Activated naive CD8-positive, alpha-beta T cell treated with anti-CD3 and anti-CD28 coated beads, Interleukin-2, amount 50 U/mL, for 24 hours (primary cell): ENCODE measurements around the gene MTOR.
A peak's percentile ranks its signal among the peaks of the same experiment; 100 is the strongest.
"Not testable (repeated sequence)": the region's sequence is repeated elsewhere in the genome, so short reads cannot be mapped to it uniquely, and the experiment has no call there.

ENCODE experiments used
- ATAC-seq: fragments of 150-1000 bp; cut with Tn5 transposase; one replicate; pipeline ENCODE4 v1.10.0; 2021
- DNase-seq: peaks from one replicate; pipeline ENCODE4 v3.0.0; 2021
- H3K27ac Mint-ChIP-seq: one replicate; pipeline ENCODE4 v1.8.0; 2021; ENCODE audit warnings: mild to moderate bottlenecking, mixed read lengths
- H3K27me3 Mint-ChIP-seq: one replicate; pipeline ENCODE4 v1.8.0; 2021; ENCODE audit warnings: mixed read lengths
- H3K36me3 Mint-ChIP-seq: one replicate; pipeline ENCODE4 v1.8.0; 2021; ENCODE audit warnings: low read depth, mixed read lengths
- H3K4me1 Mint-ChIP-seq: one replicate; pipeline ENCODE4 v1.8.0; 2021; ENCODE audit warnings: mixed read lengths
- H3K4me3 Mint-ChIP-seq: one replicate; pipeline ENCODE4 v1.8.0; 2021; ENCODE audit warnings: mild to moderate bottlenecking, moderate library complexity, mixed read lengths
- H3K9me3 Mint-ChIP-seq: one replicate; pipeline ENCODE4 v1.8.0; 2021; ENCODE audit warnings: mixed read lengths

MTOR gene

DNA sequence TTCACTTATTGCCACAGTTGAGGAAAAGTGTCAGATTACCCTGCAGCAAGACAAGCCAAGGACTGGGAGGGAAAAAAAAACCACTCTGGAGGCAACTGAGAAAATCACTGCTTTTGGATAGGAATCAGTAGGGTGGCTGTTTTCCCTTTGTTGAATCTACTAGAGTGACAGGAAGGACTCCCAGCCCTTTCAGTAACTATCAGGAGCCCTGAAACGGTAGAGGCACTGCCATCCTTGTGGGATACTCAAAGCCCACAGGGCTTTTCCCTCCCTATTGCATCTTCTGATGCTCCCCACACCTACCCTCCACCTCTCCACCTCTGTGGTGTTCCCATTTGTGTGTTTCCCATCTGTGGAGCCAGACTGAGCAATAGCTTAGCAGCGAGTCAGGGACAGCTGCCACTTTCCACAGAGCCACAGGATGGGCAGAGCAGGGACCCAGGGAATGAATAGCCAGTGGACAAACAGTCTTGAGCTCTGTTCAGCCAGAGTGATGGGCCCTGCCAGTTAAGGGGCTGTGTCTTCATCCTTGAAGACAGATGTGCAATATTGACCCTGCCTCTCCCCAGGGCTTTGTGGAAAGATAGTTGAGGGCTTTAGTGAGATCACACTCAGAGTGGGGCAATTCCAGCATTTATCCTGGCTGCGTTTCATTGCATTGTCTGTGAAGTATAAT lies 24.5 kb upstream of the MTOR start:
- no peak overlapping the region for H3K27ac Mint-ChIP-seq
- DNase-seq (no peak), ATAC-seq (no peak)
- no peaks in the 10 kb centered on the region for H3K27me3 Mint-ChIP-seq
- H3K9me3 Mint-ChIP-seq, result no peaks in the 10 kb centered on the region
- H3K4me1 Mint-ChIP-seq, result peaks cover 45% of the 10 kb centered on the region
- no peak overlapping the region for H3K4me3 Mint-ChIP-seq
- peaks cover 52% of the 10 kb centered on the region for H3K36me3 Mint-ChIP-seq

DNA sequence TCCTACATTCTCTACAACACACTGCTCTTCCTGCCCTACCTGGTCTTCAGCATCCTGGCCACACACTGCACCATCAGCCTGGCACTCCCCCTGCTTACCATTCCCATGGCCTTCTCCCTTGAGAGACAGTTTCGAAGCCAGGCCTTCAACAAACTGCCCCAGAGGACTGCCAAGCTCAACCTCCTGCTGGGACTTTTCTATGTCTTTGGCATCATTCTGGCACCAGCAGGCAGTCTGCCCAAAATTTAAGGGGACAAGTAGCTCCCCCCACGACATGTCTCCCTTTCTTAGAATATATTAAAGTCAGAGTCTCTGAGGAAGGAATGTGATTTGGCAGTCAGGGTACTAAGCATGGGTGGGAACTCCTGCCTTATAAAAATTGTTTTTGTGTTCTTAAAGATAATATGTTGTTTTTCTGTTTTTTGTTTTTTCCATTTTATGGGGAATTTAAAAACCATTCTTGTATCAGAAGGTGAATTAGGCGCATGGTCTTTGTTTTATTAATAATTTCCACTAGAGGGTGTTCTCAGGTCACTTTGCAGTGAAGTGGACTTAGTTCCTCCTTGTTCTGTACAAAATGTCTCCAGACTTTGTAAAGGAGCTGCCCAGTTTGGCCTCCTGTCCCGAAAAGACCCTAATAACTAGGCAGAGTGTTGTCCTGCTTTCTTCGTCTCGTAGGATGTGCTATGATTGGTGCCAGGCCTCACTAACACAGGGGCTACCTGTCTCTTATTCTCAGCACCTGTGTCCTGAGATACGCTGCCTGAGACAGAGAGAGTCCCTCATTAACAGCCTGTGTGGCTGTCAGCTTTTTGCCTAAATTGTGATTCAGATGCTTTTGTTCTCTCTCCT lies 23.8 kb upstream of the MTOR start:
- ATAC-seq (no peak), DNase-seq (no peak)
- Mint-ChIP-seq H3K27ac (peak overlapping the region; percentile 53), H3K36me3 (peaks cover 52% of the 10 kb centered on the region), H3K4me3 (no peak overlapping the region), H3K4me1 (peaks cover 49% of the 10 kb centered on the region), H3K9me3 (no peaks in the 10 kb centered on the region), H3K27me3 (no peaks in the 10 kb centered on the region)

DNA sequence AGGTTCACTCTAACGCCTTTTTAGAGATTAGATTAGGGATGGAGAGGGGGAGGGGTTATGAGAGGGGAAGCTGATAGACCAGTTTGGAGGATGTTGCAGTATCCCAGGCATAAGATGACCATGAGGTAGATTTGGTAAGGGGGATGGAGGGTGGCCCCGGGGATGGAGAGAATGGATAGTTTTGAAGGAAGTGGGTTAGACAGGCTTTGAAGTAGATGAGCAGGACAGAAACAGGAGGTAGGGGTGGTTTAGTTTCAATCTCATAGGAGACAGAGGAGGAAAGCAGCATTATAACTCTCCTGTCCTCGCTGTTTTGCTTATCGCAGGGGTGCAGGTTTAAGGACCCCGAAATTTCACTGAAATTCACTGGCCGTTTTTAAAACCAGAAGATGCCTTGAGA lies 22.4 kb upstream of the MTOR start:
- H3K4me1 Mint-ChIP-seq, result peaks cover 59% of the 10 kb centered on the region
- ATAC-seq, result no peak
- H3K36me3 Mint-ChIP-seq, result peaks cover 45% of the 10 kb centered on the region
- peak overlapping the region; percentile 43 for H3K27ac Mint-ChIP-seq
- no peaks in the 10 kb centered on the region for H3K27me3 Mint-ChIP-seq
- no peaks in the 10 kb centered on the region for H3K9me3 Mint-ChIP-seq
- DNase-seq, result no peak
- H3K4me3 Mint-ChIP-seq, result no peak overlapping the region

DNA sequence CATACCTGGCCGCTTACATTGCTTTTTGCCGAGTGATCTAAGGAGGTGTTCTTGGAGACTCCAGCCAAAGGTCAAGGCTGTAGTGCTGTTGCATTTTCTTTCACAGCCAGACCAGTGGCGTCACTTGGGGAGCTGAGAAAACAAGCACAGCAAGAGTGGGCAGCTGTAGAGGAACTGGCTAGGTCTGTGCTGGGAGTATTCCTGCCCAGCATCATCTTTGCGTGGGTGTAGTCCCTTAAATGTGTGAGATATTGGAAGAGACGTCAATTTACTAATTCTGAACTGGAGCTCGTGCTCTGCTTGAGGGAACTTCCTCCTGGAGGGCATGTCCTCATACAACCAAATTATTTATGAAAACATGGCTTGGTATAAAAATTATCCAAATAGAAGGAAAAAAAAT lies 20.8 kb upstream of the MTOR start:
- no peak for ATAC-seq
- Mint-ChIP-seq H3K36me3 (peaks cover 54% of the 10 kb centered on the region), H3K27ac (peak overlapping the region; percentile 67), H3K4me1 (peaks cover 72% of the 10 kb centered on the region), H3K4me3 (no peak overlapping the region), H3K27me3 (no peaks in the 10 kb centered on the region), H3K9me3 (no peaks in the 10 kb centered on the region)
- DNase-seq, result no peak

DNA sequence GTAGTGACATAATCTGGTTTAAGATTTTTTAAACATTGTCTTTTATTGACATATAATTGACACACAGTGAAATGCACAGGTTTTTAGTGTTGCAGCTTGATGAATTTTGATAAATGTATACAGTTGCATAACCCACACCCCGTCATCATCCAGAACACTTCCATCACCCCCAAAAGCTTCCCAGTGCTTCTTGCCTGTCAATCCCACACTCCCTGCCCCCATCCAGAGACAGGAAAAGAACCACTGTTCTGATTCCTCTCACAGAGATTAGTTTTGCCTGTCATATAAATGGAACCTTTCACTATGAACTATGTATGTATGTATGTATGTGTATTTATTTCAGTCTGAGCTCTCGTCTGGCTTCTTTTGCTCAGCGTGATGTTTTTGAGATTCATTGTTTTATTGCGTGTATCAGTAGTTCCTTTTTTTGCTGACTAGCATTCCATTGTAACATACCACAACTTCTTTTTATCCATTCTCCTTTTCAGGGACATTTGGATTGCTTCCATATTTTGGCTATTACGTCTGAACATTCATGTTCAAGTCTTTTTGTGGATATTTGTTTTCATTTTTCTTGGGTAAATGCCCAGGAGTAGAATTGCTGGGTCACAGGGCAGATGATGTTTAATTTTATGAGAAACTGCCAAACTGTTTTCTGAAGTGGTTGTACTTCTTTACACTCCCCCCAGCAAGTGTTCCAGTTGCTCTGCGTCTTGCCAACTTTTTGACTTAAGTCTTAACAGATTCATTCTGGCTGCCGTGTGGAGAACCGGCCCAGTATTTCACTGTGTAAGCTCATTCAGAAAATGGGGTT lies 19.4 kb upstream of the MTOR start:
- Mint-ChIP-seq H3K4me1 (peaks cover 77% of the 10 kb centered on the region), H3K36me3 (peaks cover 55% of the 10 kb centered on the region), H3K27ac (peak overlapping the region; percentile 81), H3K27me3 (no peaks in the 10 kb centered on the region), H3K4me3 (no peak overlapping the region), H3K9me3 (no peaks in the 10 kb centered on the region)
- DNase-seq (no peak), ATAC-seq (no peak)

DNA sequence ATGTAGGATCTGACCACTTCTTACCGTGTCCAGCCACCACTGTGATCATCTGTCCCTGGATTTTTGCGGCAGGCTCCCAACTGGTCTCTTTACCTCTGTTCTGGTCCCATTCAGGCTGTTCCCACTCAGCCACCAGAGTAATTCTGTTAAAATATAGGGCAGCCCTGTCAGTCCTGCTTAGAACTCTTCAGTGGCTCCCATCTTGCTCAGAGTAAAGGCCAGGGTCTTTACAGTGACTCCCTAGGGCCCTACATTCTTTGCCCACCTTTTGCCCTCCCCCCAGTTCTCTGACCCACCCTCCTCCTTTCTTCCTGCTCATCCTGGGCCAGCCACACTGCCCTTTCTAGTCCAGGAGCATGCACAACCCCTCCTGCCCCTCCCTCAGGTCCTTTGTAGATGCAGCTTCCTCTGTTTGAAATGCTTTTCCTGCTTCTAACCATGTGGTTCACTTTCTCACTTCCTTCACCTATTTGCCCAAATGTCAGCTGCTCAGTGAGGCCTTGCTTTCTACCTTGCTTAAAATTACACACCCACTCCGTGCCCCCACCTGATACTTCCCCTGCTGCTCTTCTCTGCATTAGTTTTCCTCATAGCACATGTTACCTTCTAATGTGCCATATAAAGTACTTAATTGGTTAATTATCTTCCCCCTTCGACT lies 18.5 kb upstream of the MTOR start:
- Mint-ChIP-seq H3K27ac (peak overlapping the region; percentile 81), H3K27me3 (no peaks in the 10 kb centered on the region), H3K36me3 (peaks cover 56% of the 10 kb centered on the region), H3K4me3 (peak overlapping the region; percentile 24), H3K4me1 (peaks cover 84% of the 10 kb centered on the region), H3K9me3 (no peaks in the 10 kb centered on the region)
- ATAC-seq (peak; percentile 44), DNase-seq (no peak)

DNA sequence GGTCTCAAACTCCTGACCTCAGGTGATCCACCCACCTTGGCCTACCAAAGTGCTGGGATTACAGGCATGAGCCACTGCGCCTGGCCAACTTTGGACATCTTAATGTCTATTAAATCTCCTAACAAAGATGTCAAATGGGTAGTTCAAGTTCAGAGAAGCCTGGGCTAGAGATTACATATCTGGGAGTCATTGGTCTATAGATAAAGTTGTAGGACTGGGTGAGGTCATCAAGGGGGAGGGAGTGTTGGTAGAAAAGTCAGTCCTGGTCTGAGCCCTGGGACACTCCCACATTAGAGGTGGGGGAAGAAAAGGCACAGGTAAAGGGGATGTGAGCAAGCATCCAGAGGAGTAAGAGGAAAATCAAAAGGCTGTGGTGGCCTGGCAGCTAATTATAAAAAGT lies 17.3 kb upstream of the MTOR start:
- H3K4me1 Mint-ChIP-seq, result peaks cover 84% of the 10 kb centered on the region
- H3K36me3 Mint-ChIP-seq, result peaks cover 63% of the 10 kb centered on the region
- ATAC-seq (no peak), DNase-seq (no peak)
- H3K9me3 Mint-ChIP-seq, result no peaks in the 10 kb centered on the region
- no peaks in the 10 kb centered on the region for H3K27me3 Mint-ChIP-seq
- H3K27ac Mint-ChIP-seq, result peak overlapping the region; percentile 81
- H3K4me3 Mint-ChIP-seq, result peak overlapping the region; percentile 13

DNA sequence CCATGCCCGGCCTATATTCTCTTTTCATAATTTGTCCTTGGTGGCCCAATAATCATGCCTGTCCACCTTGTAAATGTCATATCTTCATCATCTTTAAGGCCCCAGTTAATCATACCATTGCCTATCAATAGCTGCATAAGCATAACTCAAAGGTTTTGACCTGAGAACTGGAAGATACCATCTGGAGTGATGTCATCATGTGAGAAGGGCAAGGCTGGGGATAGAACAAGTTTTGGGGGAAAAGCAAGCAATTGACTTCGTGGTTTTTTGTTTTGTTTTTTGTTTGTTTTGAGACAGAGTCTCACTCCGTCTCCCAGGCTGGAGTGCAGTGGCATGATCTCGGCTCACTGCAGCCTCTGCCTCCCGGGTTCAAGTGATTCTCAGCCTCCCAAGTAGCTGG lies 16.8 kb upstream of the MTOR start:
- DNase-seq (no peak), ATAC-seq (no peak)
- peaks cover 80% of the 10 kb centered on the region for H3K4me1 Mint-ChIP-seq
- no peaks in the 10 kb centered on the region for H3K9me3 Mint-ChIP-seq
- H3K36me3 Mint-ChIP-seq, result peaks cover 64% of the 10 kb centered on the region
- H3K27ac Mint-ChIP-seq, result peak overlapping the region; percentile 81
- H3K4me3 Mint-ChIP-seq, result no peak overlapping the region
- H3K27me3 Mint-ChIP-seq, result no peaks in the 10 kb centered on the region

DNA sequence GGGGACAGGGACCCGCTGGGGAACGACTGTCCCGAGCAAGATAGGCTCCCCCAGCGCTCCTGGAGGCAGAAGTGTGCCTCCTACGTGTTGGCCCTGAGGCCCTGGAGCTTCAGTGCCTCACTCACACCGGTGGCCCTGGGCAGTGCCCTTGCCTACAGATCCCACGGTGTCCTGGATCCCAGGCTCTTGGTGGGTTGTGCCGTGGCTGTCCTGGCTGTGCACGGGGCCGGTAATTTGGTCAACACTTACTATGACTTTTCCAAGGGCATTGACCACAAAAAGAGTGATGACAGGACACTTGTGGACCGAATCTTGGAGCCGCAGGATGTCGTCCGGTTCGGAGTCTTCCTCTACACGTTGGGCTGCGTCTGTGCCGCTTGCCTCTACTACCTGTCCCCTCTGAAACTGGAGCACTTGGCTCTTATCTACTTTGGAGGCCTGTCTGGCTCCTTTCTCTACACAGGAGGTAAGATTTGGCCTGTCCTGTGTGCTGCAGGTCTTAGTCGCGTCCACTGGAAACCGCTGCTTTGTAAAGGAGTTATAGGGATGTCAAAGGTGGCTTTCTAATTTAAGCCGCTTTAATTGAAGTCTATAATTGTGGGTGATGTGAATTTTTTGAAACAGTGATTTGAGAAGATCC lies 11.4 kb upstream of the MTOR start:
- H3K9me3 Mint-ChIP-seq, result no peaks in the 10 kb centered on the region
- ATAC-seq, result peak; percentile 56
- H3K4me1 Mint-ChIP-seq, result peaks cover 35% of the 10 kb centered on the region
- peak overlapping the region; percentile 95 for H3K4me3 Mint-ChIP-seq
- H3K27ac Mint-ChIP-seq, result peak overlapping the region; percentile 92
- no peaks in the 10 kb centered on the region for H3K27me3 Mint-ChIP-seq
- DNase-seq, result no peak
- peaks cover 33% of the 10 kb centered on the region for H3K36me3 Mint-ChIP-seq

DNA sequence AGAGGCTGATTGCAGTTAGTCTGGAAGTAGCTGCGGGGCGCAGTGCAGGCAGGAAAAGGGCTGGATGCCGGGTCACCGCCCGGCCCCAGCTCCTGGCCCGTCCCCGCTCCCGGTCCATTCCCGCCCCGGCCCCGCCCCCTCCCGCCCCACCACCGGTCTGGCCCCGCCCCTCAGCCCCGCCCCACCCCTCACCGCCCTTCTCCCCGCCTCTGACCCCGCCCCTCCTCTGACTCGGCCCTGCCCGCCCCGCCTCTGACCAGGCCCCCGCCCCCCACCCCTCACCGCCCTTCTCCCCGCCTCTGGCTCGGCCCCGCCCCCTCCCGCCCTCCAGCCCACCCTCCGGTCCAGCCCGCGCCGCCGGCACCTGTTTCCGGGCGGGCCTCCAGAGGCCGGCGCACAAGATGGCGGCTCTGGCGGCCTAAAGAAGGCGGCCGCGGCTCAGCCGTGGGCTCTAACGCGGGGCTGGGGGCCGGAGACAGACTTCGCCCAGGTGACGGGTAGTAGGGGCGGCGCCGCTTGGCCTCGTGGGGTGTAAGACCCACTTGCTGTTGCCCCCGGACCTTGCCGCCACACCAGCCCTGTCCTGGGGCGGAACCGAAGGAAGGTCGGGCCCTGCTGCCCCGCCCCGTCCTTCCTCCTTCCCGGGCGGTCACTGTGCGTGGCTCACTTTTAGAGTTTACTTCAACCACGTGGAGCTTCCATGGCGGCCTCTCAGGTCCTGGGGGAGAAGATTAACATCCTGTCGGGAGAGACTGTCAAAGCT lies 10.7 kb upstream of the MTOR start, which contains the start of gene UBIAD1:
Gene UBIAD1 (plus strand): TSS at position 367 of the 763 bp plus-strand sequence. CDS start 334 bp downstream, at position 701.
- H3K4me1 Mint-ChIP-seq, result peaks cover 28% of the 10 kb centered on the region
- H3K27me3 Mint-ChIP-seq, result no peaks in the 10 kb centered on the region
- no peaks in the 10 kb centered on the region for H3K9me3 Mint-ChIP-seq
- H3K36me3 Mint-ChIP-seq, result peaks cover 27% of the 10 kb centered on the region
- peak; percentile 90 for ATAC-seq
- peak within 1 kb of the TSS; percentile 95 for H3K4me3 Mint-ChIP-seq
- DNase-seq, result peak; percentile 87
- H3K27ac Mint-ChIP-seq, result peak within 1 kb of the TSS; percentile 92

DNA sequence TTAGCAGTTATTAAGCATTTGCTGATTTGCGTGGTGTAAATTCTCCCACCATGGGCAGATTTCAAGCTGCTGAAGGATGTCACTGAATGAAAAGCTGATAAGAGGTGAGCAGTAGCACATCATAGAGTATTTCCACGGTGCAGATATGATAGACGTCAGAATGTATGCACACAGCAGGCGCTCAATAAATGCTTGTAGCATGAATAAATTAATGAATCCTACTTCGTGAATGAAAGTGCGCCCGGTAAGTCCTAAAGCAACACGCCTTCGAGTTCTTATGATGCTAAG lies 10.1 kb upstream of the MTOR start:
- H3K36me3 Mint-ChIP-seq, result peaks cover 24% of the 10 kb centered on the region
- no peaks in the 10 kb centered on the region for H3K9me3 Mint-ChIP-seq
- ATAC-seq (no peak), DNase-seq (no peak)
- peak overlapping the region; percentile 65 for H3K27ac Mint-ChIP-seq
- peak overlapping the region; percentile 61 for H3K4me3 Mint-ChIP-seq
- H3K4me1 Mint-ChIP-seq, result peaks cover 25% of the 10 kb centered on the region
- H3K27me3 Mint-ChIP-seq, result no peaks in the 10 kb centered on the region

DNA sequence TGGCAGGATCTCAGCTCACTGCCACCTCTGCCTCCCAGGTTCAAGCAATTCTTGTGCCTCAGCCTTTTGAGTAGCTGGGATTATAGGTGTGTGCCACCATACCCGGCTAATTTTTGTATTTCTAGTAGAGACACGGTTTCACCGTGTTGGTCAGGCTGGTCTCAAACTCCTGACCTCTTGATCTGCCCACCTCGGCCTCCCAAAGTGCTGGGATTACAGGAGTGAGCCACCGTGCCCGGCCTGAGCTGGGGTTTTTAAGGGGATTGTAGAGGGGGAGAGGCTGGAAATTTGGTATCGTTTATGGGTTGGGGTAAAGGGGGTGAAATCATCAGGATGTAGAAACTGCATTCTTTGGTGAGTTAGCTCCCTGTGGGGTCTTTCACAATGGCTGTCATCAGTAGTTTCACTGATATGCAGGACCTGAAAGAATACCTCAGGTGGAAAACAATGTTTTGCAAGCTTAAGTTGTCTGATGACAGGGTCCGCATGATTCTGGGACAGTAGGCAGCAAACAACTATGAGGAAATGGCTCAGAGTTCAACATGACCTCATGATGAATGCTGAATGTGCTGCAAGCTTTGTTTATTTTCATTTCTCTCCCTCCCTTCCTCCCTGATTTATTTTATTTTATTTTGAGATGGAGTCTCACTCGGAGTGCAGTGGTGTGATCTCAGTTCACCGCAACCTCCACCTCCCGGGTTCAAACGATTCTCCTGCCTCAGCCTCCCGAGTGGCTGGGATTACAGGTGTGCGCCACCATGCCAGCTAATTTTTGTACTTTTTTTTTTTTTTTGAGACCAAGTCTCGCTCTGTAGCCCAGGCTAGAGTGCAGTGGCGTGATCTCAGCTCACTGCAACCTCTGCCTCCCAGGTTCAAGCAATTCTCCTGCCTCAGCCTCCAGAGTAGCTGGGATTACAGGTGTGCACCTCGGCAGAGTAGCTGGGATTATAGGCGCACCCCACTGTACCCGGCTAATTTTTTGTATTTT lies 5.3 kb upstream of the MTOR start:
- not testable (repeated sequence) for H3K4me1 Mint-ChIP-seq, H3K27me3 Mint-ChIP-seq, ATAC-seq, H3K9me3 Mint-ChIP-seq, DNase-seq, H3K4me3 Mint-ChIP-seq, H3K27ac Mint-ChIP-seq, H3K36me3 Mint-ChIP-seq
